ENCODE measurements around the gene CNGB1. TPM values are rescaled to one million over a fixed set of nuclear protein-coding genes. Genes with fewer than 3 reads are reported as not detected.

CNGB1 gene
- polyA plus RNA-seq, 2 of the 4 experiments (the other 2 are of a cell fraction) = 0.23 to 0.39 TPM

- DNase-seq (ENCODE audit: low read depth in 1 of 2, low spot score in 1 of 2) (no peak), ATAC-seq (no peak), FAIRE-seq (no peak)
- WGBS (ENCODE audit: missing lambda C conversion rate) = 49% methylated on average over 5 of the region's 5 CpGs
- Histone ChIP-seq H3K27ac (peak overlapping the region; percentile 53 to 94; a peak in 5 of 6 replicates), H3K4me2 (no peak overlapping the region; the same call in 2 of the 3 replicates), H3K4me3 (no peak overlapping the region), H3K9me3 (no peaks in the 10 kb centered on the region), H3K4me1 (peaks cover 50% of the 10 kb centered on the region)
- CTCF ChIA-PET = interaction anchor here (0.6 to 10.4 kb wide), 47 partner anchors 9 to 322 kb away, joined by 3 to 160 read pairs (median 4); partner anchors contain the start of genes DRC7, USB1 and ZNF319
- POLR2A ChIA-PET = no interaction called here
- TF ChIP-seq HOXA7 (CRISPR knock-in tag; IDR thresholded peaks at IDR 0.05) = no peak
Observed at GRCh38 chr16:57898961-57899360, 72.0 kb downstream of the CNGB1 start.

- ChIA-PET POLR2A (no interaction called here), CTCF (interaction anchor here (0.6 to 10.4 kb wide), 17 partner anchors 8 to 224 kb away, joined by 3 to 160 read pairs (median 6); partner anchors contain the start of genes USB1 and ZNF319)
- ATAC-seq = no peak
- H3K9me3 ChIP-seq = no peaks in the 10 kb centered on the region
- no peak for FAIRE-seq
- H3K27ac ChIP-seq = peak overlapping the region; percentile 53 to 94
- no peak for DNase-seq (ENCODE audit: low read depth in 1 of 2, low spot score in 1 of 2)
- H3K4me3 ChIP-seq = no peak overlapping the region
- 85% methylated on average over 3 of the region's 4 CpGs for WGBS (ENCODE audit: missing lambda C conversion rate)
- peaks cover 59% of the 10 kb centered on the region for H3K4me1 ChIP-seq
- H3K4me2 ChIP-seq = no peak overlapping the region
- TF ChIP-seq USF2 (IDR thresholded peaks at IDR 0.05) = no peak
- no peak for TF ChIP-seq ELK1 (IDR thresholded peaks at IDR 0.05; ENCODE audit: low read depth, low read length)
- no peak for TF ChIP-seq PHF8 (IDR thresholded peaks at IDR 0.05; ENCODE audit: borderline replicate concordance, low read depth)
- no peak for TF ChIP-seq EP300 (IDR thresholded peaks at IDR 0.05)
- TF ChIP-seq RARB (CRISPR knock-in tag; IDR thresholded peaks at IDR 0.05) = no peak
- TF ChIP-seq HDAC2 (IDR thresholded peaks at IDR 0.05) = no peak
- TF ChIP-seq CBX8 (IDR thresholded peaks at IDR 0.05) = no peak
- no peak for TF ChIP-seq TFCP2L1 (CRISPR knock-in tag; IDR thresholded peaks at IDR 0.05)
- TF ChIP-seq CHD4 (IDR thresholded peaks at IDR 0.05; ENCODE audit: borderline replicate concordance) = no peak
- TF ChIP-seq ESRRA (IDR thresholded peaks at IDR 0.05; ENCODE audit: borderline replicate concordance, low read length) = no peak
- TF ChIP-seq FOSL2 (IDR thresholded peaks at IDR 0.05) = no peak
- TF ChIP-seq FOSL2 (CRISPR knock-in tag; IDR thresholded peaks at IDR 0.05) = no peak
- no peak for TF ChIP-seq BCL3 (IDR thresholded peaks at IDR 0.05)
- no peak for TF ChIP-seq RFX5 (IDR thresholded peaks at IDR 0.05)
- TF ChIP-seq MAZ (IDR thresholded peaks at IDR 0.05; ENCODE audit: borderline replicate concordance, low read depth, low read length) = no peak
- no peak for TF ChIP-seq NPAS2 (CRISPR knock-in tag; IDR thresholded peaks at IDR 0.05; ENCODE audit: borderline replicate concordance)
- TF ChIP-seq NFE2L2 (conservative IDR thresholded peaks at IDR 0.05; ENCODE audit: low read length) = no peak
Observed at GRCh38 chr16:57897996-57898395, 72.9 kb downstream of the CNGB1 start.

- DNase-seq (ENCODE audit: low read depth in 1 of 2, low spot score in 1 of 2) = no peak
- WGBS (ENCODE audit: missing lambda C conversion rate) = 93% methylated on average over 18 of the region's 18 CpGs
- ChIA-PET POLR2A (interaction anchor here (0.6 kb wide), 1 partner anchor 91 kb away, joined by 6 read pairs; no protein-coding TSS in a partner anchor), CTCF (interaction anchor here (0.9 to 10.4 kb wide), 9 partner anchors 8 to 225 kb away, joined by 3 to 160 read pairs (median 4); partner anchors contain the start of genes USB1 and ZNF319)
- peaks cover 67% of the 10 kb centered on the region for H3K4me1 ChIP-seq
- no peaks in the 10 kb centered on the region for H3K9me3 ChIP-seq
- H3K4me3 ChIP-seq = no peak overlapping the region
- H3K4me2 ChIP-seq = no peak overlapping the region
- ATAC-seq = no peak
- peak overlapping the region; percentile 53 to 94 for H3K27ac ChIP-seq
- no peak for FAIRE-seq
- TF ChIP-seq JUN (IDR thresholded peaks at IDR 0.05) = no peak
- no peak for TF ChIP-seq MAZ (IDR thresholded peaks at IDR 0.05; ENCODE audit: borderline replicate concordance, low read depth, low read length)
- no peak for TF ChIP-seq PBX3 (IDR thresholded peaks at IDR 0.05)
- no peak for TF ChIP-seq RARB (CRISPR knock-in tag; IDR thresholded peaks at IDR 0.05)
- no peak for TF ChIP-seq CBX2 (IDR thresholded peaks at IDR 0.05; ENCODE audit: borderline replicate concordance, low read depth)
- no peak for TF ChIP-seq TP53 (CRISPR knock-in tag; IDR thresholded peaks at IDR 0.05)
- no peak for TF ChIP-seq JUNB (IDR thresholded peaks at IDR 0.05)
- TF ChIP-seq REST (IDR thresholded peaks at IDR 0.05) = no peak
- TF ChIP-seq POLR2AphosphoS2 (conservative IDR thresholded peaks at IDR 0.05; ENCODE audit: low read length) = no peak
- no peak for TF ChIP-seq POLR2A (IDR thresholded peaks at IDR 0.05; ENCODE audit: low read length)
- no peak for TF ChIP-seq CEBPB (IDR thresholded peaks at IDR 0.05)
Observed at GRCh38 chr16:57897053-57897784, 73.7 kb downstream of the CNGB1 start.
